Activated CD8-positive, alpha-beta memory T cell treated with anti-CD3 and anti-CD28 coated beads for 24 hours (primary cell): ENCODE measurements around the gene CAMK1D.
"Not testable (repeated sequence)": the region's sequence is repeated elsewhere in the genome, so short reads cannot be mapped to it uniquely, and the experiment has no call there.

Experiments used
- DNase-seq: peaks from one replicate; pipeline ENCODE4 v3.0.0-alpha.2; 2020

Gene CAMK1D

DNA sequence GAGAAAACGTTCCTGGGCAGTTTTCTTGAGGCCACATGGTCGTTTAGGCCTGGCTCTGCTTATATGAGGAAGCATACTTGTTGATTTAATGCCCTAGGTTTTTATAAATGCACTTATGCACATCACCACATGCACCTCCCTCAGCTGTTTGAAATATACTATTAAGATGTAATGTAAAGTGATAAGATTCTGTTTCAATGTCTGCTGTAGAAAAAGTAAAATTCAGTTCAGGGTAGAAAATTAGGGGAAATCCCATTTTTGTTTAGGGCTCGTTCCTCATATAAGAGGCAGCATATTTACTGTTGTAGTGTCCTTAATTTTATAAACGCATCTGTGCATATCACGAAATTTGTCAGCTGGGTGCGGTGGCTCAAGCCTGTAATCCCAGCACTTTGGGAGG lies 7.8 kb upstream of the CAMK1D start:
- DNase-seq = no peak

- DNase-seq = no peak
Measured at GRCh38 chr10:12344375-12345110, 4.8 kb upstream of the CAMK1D start.

DNA sequence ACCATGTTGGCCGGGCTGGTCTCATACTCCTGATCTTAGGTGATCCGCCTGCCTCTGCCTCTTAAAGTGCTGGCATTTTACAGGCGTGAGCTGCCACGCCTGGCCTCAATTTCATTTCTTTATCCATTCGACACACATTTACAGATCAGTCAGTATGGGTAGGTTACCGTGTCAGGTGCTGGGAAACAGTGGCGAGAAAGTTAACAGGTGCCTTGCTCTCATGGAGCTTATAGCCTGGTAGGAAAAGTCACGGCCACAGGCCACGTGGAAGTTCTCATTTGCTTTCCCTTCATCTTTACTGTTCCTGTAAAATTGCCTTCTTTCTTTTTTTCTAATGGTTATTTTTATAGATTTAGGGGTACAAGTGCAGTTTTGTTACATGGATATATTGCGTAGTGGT lies 2.6 kb upstream of the CAMK1D start:
- no peak for DNase-seq

DNA sequence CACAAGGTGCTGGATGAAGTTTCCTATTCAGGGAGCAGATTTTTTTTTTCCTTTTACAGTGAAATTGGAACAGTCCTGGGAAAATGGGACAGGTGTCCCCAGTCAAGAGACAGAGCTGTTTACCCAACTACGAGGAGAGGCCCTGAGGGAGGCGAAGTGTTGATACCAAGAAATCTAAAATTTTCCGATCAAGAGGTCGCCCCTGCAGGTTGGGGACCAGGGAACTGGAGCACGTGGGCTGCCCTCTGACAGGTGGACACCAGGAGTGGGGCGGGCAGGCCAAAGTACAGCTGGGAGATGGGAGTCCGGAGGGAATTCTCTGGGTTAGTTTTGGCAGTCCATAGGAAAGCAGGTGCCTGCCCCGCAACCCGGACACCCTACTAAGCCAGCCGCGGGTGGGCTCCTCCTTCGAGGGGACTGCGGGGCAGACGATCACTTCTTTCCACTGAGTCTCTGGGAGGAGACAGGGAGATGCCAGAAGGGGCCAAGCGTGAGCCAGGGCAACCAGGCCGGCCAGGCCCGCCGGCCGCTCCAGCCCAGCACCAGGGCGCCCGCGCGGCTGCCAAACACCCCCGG lies 965 bp upstream of the CAMK1D start:
- no peak for DNase-seq

DNA sequence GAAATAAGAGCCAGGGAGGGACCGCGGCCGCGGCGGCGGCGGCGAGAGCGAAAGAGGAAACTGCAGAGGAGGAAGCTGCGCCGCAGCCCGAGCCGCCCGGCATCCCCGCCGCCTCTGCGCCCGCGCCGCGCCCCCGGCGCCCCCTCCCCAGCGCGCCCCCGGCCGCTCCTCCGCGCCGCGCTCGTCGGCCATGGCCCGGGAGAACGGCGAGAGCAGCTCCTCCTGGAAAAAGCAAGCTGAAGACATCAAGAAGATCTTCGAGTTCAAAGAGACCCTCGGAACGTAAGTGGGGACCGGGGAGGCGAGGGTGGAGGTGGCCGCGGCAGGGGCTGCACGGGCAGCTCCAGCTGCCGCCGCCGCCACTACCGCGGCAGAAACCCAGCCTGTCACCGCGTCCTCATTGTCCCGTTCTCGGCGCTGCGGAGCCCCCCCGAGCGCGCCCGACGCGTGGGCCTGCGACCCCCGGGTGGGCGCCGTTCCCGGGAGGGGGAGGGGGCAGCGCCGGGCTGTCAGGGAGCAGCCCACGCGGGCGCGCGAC lies 351 bp downstream of the CAMK1D start:
- no peak for DNase-seq

DNA sequence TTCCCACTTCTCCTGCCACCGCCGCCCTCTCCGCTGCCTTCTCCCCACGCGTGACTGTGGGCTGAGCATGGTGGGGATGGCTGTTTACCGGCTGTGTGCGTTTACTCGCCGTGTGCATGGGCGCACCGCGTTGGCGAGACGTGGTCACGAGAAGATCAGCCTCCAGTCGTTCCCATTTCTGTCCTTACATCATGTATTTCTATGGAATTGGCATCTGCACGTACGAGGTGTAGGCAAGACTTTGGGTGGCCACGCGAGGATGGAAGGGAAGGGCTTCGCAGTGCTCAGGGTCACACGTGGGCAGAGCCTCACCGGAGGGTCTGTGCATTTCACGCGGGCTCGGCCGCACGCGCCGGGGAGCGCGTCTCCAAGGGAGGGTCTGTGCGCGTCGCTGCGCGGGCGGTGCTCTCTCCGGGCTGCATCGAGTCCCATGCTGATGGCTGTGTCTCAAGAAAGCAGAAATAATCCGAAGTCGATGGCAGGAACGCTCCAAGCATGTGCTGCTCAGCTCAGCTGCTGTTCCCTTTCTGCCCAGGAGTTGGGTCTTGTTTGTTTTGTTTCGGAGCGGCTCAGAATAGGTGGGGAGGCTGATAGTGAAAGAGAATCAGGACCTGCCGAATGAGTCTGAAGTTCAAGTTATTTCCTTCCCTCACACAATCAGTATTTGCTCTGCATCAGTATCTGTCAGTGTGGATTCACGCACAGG lies 973 bp downstream of the CAMK1D start:
- DNase-seq = peak; percentile 76

- DNase-seq = no peak
Measured at GRCh38 chr10:12350925-12351324, 1.6 kb downstream of the CAMK1D start.

GRCh38 chr10:12351447-12351846 lies 2.1 kb downstream of the CAMK1D start:
- peak; percentile 62 for DNase-seq

DNA sequence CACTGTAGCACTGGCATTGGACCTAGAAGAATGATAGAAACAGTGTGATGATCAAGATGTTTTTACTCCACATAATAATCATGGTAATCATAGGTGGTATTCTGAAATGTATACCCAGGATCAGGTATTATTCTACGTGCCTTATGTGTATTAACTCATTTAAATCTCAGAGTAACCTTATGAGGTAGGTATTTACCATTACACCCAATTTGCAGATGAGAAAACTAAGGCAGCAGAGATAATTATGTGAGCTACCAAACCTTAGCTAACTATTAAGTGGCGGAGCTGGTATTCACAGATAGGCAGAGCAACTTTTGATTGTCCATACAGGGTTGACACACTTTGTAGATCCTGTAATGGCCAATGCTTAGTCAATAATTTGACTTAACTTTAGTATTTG lies 2.5 kb downstream of the CAMK1D start:
- DNase-seq = no peak

- DNase-seq = no peak
Measured at GRCh38 chr10:12353399-12354242, 4.3 kb downstream of the CAMK1D start.

- not testable (repeated sequence) for DNase-seq
Measured at GRCh38 chr10:12354696-12355095, 5.3 kb downstream of the CAMK1D start.

- DNase-seq = no peak
Measured at GRCh38 chr10:12355384-12355783, 6.0 kb downstream of the CAMK1D start.

DNA sequence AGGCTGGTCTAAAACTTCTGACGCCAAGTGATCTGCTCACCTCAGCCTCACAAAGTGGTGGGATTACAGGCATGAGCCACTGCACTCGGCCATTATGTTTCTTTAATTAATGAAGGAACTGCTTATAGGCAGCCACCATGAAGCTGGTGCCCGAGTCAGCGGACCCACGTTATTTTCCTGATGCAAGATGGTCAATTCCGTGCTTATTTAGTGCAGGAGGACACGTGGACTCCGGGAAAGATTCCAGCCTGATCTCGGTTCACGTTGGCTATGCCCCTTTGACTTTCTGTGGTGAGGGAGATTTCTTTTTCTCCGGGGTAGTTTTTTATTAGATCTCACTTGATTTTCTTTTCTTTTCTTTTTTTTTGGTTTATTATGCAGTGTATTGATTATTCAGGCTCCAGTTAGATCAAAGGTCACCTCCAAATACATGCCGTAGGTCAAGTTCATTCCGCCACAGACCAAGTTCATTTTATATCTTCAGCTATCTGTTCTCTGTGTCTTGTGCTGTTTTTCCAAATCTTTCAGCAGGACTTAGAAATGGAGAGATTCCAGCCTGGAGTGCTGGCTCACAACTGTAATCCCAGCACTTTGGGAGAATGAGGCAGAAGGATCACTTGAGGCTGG lies 8.3 kb downstream of the CAMK1D start:
- no peak for DNase-seq

DNA sequence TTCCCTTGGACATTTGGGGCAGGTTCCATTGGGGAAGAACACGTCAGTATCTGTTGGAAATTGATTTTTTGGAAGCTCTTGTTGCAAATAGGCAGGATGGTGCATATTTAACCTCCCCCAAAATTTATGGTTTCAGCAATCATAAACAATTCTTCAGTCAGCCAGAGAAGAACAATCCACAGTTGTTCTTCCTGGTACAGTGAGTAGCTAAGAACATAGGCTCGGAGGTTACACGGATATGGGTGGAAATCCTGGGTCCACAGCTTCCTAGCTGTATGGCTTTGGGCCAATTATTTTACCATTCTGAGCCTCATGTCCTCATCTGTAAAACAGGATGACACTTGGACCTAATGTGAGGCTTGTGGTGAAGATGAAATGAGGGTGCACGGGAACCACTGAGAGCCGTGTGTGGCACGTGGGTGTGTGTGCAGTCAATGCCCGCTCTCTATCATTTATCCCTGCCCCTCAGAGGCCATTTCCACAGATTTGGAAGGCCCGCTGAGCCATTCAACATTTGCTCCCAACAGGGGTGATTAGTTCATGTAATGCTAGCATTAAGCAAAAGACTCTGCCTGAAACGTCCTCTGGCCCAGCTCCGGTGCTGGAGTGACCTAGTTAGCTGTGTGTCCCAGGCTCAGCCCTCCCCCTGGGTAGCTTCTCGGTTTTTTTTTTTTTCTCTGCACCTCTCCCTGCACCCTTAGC lies 9.7 kb downstream of the CAMK1D start:
- no peak for DNase-seq

GRCh38 chr10:12360461-12360860 lies 11.1 kb downstream of the CAMK1D start:
- no peak for DNase-seq

GRCh38 chr10:12361115-12361514 lies 11.8 kb downstream of the CAMK1D start:
- DNase-seq = not testable (repeated sequence)

DNA sequence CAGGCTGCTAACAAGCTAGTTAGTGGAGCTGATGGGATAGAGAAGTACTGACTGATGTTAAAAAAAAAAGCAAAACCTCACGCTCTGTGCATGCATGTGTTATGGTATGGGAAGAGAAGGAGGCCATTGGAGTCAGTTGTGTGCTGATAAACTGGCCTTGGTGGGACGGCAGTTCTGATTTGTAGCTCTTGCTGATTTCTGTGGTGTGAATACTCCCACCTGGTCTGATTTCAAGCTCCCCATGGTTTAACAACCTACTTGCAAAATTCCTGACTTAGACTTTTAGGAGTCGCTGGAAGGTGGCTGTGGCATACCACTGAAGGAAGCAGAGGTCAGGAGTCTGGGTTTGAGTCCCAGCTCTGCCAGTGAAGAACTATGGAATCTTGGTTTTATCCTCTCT lies 15.2 kb downstream of the CAMK1D start:
- no peak for DNase-seq

DNA sequence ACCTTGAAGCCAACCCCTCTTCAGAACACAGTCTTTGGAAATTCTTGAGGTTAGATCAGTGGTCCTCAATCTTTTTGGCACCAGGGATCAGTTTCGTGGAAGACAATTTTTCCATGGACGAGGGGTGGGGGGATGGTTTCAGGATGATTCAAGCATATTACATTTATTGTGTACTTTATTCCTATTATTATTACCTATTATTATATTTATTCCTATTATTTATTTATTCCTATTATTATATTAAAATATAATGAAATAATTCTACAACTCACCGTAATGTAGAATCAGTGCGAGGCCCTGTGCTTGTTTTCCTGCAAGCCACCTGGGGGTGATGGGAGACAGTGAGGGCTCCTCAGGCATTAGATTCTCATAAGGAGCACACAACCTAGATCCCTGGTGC lies 17.9 kb downstream of the CAMK1D start:
- no peak for DNase-seq

- no peak for DNase-seq
Measured at GRCh38 chr10:12369982-12370381, 20.6 kb downstream of the CAMK1D start.

DNA sequence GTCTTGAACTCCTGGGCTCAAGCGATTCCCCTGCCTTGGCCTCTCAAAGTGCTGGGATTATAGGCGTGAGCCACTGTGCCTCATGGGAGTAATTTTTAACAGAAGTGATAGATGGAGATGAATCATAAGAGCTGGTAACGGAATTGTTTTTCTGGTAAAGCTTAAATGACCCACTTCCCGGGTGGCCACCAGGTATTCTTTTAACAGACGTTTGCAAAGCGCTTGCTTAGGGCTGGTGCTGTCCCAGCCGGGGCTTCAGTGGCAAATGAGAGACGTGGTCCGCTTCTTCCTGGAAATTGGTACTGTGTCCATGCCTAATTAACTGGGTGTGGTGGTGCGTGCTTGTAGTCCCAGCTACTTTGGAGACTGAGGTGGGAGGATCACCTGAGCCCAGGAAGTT lies 23.5 kb downstream of the CAMK1D start:
- no peak for DNase-seq

GRCh38 chr10:12375076-12375504 lies 25.7 kb downstream of the CAMK1D start:
- no peak for DNase-seq

DNA sequence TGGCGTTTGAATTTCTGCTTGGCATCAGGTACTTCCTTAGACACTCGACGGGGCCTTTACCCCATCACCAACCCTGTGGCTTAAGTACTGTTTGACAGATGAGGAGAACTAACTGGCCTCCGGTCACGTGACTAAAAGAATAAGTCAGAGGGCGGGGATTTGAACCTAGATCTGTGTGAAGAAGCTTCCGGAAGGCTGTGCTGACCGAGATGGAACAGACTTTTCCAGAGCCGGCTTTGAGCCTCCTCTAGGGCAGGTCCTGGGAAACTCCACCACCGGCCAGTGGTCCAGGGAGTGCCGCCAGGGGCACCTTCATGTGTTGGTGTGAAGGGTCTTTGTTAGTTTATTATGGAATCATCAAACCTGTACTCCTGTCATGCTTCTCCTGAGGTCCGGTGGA lies 26.9 kb downstream of the CAMK1D start:
- DNase-seq = no peak
